GM18519 (cell line): ENCODE measurements around the gene FAM89B.
A peak's percentile ranks its signal among the peaks of the same experiment; 100 is the strongest.

ENCODE experiments used
- ATAC-seq: cut with Tn5 transposase; IDR thresholded peaks from one replicate; pipeline ENCODE4 v1.9.1; 2021; ENCODE audit warnings: mild to moderate bottlenecking, moderate library complexity; ENCODE audit not compliant: unreplicated experiment, low FRiP score

The FAM89B gene

DNA sequence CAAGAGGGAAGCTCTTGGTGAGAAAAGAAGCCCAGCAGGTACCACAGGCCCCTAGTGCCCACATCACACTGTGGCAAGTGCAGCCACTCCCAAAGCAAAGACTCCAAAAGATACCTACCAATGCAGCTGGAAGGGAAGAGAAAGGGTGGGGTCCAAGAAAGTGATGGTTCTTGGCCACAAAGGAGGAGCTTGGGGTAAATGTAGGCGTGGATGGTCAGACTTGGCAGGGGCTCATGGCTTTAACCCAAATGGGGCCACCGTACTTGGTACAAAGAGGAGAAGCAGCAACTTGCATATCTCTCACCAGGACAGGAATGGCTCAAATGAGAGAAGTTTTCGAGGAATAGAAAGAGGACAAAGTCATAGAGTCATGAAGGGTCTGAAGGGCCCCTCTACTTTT is 36.9 kb downstream of the FAM89B start:
- no peak for ATAC-seq

DNA sequence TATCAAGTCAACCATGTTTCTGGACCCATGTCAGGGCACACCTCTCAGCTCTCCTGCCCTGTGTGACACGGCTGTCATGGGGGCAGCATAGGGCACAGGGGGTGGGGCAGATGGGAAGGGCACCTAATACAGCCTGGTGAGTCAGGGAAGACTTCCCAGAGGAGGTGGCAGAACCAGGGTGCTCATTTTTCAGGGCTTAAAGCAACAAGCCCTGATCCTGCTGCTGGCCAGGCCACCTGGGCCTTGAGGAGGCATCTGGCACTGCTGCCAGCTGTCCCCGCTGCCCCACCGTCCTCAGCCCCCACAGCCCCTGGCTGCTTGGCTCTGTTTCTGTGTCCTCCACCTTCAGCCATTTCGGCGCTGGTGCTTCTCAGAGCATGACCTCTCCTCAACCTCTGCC is 37.3 kb downstream of the FAM89B start:
- ATAC-seq, result no peak

DNA sequence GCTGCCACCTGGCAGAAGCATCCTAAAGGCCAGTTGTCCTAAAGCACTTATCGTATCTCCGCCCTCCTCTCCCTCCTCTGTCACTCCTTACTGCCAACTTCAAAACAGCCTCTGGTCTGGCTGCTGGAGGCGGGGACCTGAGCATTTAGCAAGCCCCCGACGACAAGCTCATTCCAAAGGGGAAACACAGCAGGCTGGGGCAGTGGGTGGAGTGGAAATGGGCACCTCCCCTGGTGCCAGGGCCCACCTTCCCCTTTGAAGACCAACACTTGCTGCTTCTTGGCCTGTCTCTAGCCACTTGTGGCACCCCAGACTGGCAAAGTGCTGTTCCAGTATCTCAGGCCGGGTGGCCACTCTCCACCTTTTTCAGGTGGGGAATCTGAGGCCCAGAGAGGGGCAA is 38.1 kb downstream of the FAM89B start:
- ATAC-seq, result no peak

DNA sequence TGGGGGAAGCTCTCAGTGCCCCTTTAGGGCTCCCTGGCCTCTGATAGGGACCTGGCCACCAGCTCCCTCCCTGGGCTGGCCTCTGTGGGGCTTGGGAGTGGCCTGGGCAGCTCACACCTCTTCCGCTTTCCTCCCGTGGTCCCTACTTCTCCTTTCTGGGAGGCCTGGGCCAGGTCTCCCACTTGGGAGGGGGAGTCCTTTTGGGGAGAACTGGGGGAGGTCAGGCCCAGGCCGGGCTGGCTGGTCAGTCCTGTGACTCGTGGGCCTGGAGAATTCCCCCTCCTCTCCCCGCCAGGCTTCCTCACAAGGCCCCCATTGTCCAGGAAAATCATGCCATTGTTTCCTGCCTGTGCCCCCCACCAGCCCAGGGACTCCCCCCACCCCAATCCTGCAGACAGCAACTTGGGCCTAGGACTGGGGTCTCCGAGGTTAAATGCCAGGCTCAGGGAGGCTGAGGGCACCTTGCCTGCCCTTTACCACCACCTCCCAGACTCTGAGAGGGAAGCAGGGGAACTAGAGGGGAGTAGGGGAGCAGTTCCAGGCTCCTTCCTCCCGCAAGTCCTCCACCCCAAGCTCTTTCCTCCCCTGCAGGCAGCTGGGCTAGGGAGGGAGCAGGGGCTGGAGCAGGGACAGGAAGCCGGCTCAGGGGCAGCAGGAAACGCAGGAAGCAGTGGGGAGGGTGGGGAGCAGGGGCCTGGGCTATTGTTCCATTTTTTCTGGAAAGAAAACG is 38.9 kb downstream of the FAM89B start:
- ATAC-seq, result no peak

- ATAC-seq, result no peak
Measured at GRCh38 chr11:65611758-65612603, 39.6 kb downstream of the FAM89B start.

GRCh38 chr11:65612691-65613090 is 40.4 kb downstream of the FAM89B start:
- ATAC-seq, result no peak

DNA sequence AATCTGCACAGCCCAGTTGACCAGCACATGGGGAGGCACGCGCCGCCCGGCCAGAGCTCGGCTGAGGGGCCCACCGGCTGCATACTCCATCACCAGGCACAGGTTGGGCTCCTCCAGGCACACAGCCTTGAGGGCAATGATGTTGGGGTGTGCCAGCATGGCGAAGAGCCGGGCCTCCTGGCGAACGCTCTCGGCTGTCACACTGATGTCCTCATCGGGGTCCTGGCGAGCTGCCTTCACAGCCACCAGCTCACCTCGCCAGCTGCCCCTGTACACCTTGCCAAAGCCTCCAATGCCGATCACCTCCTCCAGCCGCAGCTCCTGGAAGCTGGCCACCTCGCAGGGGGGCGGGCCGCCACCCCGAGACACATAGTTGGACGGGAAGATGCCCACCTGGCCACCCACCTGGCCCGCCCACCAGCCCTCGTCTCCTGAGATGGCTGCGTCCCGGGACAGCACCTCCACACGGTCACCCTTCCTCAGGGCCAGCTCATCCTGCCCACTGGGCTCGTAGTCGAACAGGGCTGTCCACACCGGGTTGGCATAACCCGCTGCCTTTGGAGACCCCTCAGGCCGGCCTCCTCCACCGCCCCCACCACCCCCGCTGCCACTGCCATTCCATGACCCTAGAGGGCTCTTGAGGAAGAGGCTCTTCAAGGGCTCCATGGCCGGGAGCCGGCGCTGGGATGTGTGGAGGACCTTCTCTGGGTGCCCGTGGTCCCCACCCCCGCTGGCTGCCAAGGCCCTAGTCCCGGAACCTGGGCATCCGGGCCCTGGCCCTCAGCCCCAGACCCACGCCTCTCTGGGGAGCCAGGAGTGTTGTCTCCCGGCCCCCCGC is 41.0 kb downstream of the FAM89B start:
- no peak for ATAC-seq

DNA sequence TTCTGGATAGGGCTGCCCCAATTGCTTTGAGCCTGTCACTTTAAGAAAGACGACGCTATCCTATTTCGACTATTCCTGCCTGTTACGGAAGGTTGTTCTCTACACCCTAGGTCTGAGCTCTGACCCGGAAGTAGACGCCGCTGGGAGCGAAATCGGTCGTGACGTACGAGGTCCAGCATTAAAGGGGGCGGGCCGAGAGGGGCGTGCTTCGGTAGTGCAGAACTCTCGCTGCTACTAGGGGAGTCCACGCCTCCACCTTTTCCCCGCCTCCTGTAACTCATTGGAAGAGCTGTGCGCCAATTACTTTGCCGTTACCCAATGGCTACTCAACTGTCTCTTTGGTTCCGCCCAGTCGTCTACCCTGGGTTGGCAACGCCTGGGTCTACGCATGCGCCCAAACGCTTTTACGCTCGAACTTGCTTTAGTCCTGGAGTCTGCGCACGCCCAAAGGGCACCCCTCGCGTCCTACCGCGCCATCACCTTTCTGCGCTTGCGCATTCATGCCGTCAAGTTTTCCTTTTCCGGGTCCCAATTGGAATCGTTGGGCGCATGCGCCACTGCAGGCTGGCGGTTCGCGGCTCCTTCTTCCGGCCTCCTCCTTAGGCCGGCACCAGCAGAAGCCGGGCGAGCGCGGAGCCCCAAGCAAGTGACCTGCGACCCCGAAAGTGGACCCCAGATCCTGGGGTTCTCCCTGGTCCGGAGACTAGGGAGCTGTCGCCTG is 43.1 kb downstream of the FAM89B start, which contains the start of gene PCNX3:
PCNX3 (plus strand) TSS at position 548 of the 721 bp plus-strand sequence. CDS start 536 bp downstream, outside the sequence.
- peak; percentile 66 for ATAC-seq

DNA sequence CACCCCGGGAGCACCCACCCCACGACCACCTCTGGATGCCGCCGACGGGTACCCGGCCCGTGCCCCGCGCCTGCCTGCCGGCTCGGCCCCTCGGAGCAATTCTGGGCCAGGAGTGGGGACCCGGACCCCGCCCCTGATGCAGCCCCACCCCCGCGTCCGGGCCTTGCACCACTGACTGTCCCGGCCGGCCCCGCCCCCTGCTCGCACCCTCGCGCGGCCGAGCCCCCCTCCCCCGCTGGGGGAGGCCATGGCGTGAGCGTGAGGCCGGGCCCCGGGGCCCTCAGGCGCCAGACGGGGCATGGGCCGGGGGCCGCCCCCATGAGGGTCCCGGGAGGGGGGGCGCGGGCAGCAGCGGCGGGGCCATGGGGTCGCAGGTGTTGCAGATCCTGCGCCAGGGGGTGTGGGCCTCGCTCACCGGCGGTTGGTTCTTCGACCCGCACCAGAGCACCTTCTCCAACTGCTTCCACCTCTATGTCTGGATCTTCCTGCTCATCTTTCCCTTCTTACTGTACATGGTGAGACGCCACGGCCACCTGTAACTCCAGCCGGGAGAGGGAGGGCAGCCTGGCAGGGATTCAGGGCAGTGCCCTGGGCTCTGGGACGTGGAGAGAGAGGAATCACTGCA is 43.7 kb downstream of the FAM89B start:
- no peak for ATAC-seq

DNA sequence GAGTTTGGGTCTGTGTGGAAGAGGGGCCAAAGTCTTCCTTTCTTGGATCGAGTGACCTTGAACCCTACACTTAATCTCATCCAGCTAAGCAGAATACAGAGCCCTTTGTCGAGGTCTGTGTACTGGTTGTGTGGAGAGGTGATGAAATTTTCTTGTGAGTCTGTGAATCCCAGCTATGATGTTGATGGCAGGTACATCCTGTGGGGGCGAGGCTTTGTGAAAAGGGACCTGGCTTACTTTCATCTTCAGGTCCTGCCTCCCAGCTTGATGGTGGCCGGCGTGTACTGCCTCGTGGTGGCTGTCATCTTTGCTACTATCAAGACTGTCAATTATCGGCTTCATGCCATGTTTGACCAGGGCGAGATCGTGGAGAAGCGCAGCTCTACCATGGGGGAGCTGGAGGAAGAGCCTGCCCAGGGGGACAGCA is 44.2 kb downstream of the FAM89B start:
- ATAC-seq, result no peak

DNA sequence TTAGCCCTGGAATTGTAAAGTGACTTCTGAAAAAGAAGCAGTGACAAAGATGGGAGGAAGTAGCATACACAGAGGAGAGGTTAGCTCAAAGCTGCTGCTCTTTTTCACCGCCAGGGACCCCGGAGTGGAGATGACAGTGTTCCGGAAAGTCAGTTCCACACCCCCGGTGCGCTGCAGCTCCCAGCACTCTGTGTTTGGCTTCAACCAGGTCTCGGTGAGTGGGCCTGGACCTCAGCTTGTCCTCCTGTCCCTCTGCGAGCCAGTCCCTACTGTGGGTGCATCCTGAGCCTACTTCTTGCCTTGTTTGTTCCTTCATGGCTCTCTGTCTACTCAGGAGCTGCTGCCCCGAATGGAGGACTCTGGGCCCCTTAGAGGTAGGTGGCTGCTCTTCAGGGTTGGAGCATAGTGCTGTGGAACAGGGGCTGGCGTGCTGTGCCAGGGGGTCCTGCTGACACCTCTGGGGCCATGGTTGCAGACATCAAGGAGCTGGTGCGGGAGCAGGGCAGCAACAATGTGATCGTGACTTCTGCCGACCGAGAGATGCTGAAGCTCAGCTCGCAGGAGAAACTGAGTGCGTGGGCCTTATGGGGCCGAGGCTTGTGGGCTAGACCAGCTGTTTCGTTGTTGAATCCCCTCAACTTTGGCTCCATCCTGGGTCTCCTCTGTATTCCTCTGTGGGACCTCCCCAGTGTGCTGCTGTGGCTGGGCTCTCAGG is 45.0 kb downstream of the FAM89B start:
- ATAC-seq, result no peak

DNA sequence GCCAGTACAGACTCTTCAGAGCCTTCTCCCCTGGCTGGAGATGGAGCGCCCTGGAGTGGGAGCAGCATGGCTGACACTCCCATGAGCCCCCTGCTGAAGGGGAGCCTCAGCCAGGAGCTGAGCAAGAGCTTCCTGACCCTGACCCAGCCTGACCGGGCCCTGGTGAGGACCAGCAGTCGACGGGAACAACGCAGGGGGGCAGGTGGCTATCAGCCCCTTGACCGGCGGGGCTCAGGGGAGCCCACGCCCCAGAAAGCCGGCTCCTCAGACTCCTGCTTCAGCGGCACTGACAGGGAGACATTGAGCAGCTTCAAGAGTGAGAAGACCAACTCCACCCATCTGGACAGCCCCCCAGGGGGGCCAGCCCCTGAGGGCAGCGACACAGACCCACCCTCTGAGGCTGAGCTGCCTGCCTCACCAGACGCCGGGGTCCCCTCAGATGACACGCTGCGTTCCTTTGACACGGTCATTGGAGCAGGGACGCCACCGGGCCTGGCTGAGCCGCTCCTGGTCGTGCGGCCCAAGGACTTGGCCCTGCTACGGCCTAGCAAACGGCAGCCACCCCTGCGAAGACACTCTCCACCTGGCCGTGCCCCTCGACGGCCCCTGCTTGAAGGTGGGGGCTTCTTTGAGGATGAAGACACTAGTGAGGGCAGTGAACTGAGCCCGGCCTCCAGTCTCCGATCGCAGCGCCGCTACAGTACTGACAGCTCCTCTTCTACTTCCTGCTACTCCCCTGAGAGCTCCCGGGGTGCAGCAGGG is 45.8 kb downstream of the FAM89B start:
- ATAC-seq, result no peak

GRCh38 chr11:65618763-65619162 is 46.4 kb downstream of the FAM89B start:
- no peak for ATAC-seq

- no peak for ATAC-seq
Measured at GRCh38 chr11:65619281-65619928, 47.1 kb downstream of the FAM89B start.

- ATAC-seq, result no peak
Measured at GRCh38 chr11:65620666-65621065, 48.3 kb downstream of the FAM89B start.

DNA sequence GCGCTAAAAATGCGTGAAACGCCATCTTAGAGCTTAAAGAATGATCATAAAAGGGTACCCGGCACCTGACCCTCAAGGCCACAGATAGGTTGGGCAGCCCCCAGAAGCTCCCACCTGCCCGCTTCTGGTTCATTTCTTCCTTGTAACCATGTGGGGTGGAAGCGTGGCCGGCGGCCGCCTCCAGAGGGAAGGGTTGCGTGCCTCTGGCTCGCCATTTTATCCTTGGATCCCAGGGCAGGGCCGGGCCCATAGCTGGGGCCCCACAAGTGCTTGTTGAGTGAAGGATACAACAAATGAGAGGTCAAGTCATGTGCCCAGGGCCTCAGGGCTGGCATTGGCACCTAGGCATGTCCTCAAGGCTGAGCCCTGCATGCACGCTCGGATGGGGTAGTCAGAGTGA is 49.1 kb downstream of the FAM89B start:
- ATAC-seq, result no peak

- ATAC-seq, result no peak
Measured at GRCh38 chr11:65622011-65622410, 49.7 kb downstream of the FAM89B start.

GRCh38 chr11:65623177-65623576 is 50.8 kb downstream of the FAM89B start:
- no peak for ATAC-seq
